ENCODE results near the gene COPS3. TPM values are rescaled to one million over a fixed set of nuclear protein-coding genes. Genes with fewer than 3 reads are reported as not detected.

COPS3 gene
- total RNA-seq, 3 donors from 2014 or later, result 35.9 to 60.5 (median 42.2) TPM

DNA sequence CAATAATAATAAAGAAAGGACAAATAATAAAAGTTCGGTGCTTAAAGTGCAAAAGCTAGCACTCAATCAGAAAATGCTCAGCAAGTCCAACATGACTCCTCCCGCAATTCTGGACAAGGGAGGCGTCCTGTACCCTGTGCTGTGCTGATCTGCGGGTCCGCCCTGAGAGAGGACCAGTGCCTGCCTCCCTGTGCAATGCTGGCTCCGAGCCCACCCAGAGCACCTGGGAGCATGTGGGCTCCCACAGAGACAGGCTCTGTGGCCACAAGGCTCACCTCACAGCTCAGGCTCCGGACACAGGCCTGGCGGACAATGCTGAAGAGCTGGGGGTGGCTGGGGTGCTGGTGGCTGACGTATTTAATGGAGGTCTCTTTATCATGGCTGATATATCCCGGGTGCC lies 55.1 kb downstream of the COPS3 start:
- intact Hi-C loops (cut with DNase I, micrococcal nuclease), result no loop called here
- H3K9me3 ChIP-seq, result no peaks in the 10 kb centered on the region
- DNase-seq, result peak in 1 of 3 donors; percentile 45
- H3K4me1 ChIP-seq (ENCODE audit: low read depth), result no peaks in the 10 kb centered on the region
- TF ChIP-seq, protein P1, sequence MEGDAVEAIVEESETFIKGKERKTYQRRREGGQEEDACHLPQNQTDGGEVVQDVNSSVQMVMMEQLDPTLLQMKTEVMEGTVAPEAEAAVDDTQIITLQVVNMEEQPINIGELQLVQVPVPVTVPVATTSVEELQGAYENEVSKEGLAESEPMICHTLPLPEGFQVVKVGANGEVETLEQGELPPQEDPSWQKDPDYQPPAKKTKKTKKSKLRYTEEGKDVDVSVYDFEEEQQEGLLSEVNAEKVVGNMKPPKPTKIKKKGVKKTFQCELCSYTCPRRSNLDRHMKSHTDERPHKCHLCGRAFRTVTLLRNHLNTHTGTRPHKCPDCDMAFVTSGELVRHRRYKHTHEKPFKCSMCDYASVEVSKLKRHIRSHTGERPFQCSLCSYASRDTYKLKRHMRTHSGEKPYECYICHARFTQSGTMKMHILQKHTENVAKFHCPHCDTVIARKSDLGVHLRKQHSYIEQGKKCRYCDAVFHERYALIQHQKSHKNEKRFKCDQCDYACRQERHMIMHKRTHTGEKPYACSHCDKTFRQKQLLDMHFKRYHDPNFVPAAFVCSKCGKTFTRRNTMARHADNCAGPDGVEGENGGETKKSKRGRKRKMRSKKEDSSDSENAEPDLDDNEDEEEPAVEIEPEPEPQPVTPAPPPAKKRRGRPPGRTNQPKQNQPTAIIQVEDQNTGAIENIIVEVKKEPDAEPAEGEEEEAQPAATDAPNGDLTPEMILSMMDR (IDR thresholded peaks at IDR 0.05), result no peak
- no peak for ATAC-seq
- no peak overlapping the region for H3K4me3 ChIP-seq
- H3K36me3 ChIP-seq (ENCODE audit: low read depth), result peaks cover 24% of the 10 kb centered on the region

DNA sequence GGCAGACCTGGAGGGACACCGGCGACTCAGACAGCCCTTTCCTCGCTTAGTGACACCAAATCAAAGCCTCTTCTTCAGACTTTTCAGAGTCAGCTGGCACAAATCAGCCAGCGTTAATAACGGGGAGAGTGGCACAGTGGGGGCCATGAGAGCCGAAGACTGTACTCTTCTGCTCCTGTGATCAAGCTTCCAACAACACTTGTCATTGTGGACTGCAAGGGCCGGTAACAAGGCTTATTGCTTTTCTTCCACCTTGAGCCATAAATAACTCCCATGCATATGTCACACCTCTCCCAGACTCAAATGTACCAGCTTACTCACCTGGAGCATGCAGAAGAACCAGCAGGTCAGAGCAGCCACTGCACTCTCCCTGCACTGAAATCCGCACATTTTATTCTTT lies 56.9 kb downstream of the COPS3 start:
- no peak for DNase-seq
- H3K4me1 ChIP-seq (ENCODE audit: low read depth), result no peaks in the 10 kb centered on the region
- TF ChIP-seq, protein P1 (IDR thresholded peaks at IDR 0.05), result no peak
- intact Hi-C loops (cut with DNase I, micrococcal nuclease), result no loop called here
- H3K9me3 ChIP-seq, result no peaks in the 10 kb centered on the region
- ATAC-seq, result no peak
- H3K4me3 ChIP-seq, result no peak overlapping the region
- peaks cover 29% of the 10 kb centered on the region for H3K36me3 ChIP-seq (ENCODE audit: low read depth)

DNA sequence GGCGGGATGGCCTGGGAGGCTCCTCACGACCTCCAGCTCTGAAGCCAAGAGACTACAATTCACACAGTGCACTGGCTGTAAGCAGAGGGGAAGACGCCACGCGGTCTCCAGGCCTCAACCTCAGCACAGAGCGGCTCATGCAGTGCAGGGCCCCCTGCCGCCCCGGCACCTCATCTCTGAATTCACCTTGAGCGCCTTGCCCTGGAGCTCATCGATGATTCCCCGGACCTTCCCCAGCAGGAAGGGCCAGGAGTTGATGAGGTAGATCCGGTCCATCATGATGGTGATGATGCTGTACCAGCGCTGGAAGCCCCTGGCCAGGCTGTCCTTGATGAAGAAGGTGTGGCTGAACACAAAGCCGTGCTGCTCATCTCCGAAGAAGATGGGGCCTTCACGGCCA lies 57.3 kb downstream of the COPS3 start:
- TF ChIP-seq, protein P1 (IDR thresholded peaks at IDR 0.05), result no peak
- intact Hi-C loops (cut with DNase I, micrococcal nuclease), result no loop called here
- DNase-seq (peak in 1 of 3 donors; percentile 27), ATAC-seq (no peak)
- peaks cover 33% of the 10 kb centered on the region for H3K36me3 ChIP-seq (ENCODE audit: low read depth)
- no peaks in the 10 kb centered on the region for H3K9me3 ChIP-seq
- H3K4me3 ChIP-seq, result no peak overlapping the region
- H3K4me1 ChIP-seq (ENCODE audit: low read depth), result no peaks in the 10 kb centered on the region

DNA sequence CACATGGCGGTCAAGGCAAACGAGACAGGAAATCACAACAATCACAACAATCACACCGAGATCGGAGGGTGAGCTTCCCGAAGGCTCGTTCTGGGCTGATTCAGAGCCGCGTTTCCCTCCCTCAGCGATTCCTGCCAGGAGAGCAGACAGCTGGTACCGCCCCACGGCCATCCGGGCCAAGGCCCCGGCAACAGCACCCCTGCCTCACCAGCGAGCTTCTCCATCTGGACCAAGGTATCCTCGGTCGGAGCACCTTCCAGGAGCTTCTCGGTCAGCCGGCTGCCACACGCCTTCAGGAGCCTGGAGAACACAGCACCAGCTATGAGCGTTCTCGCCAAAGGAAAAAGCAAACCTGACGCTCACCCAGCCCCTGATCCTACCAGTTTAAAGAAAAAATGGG lies 59.7 kb downstream of the COPS3 start:
- H3K9me3 ChIP-seq, result no peaks in the 10 kb centered on the region
- H3K4me3 ChIP-seq, result no peak overlapping the region
- intact Hi-C loops (cut with DNase I, micrococcal nuclease), result no loop called here
- DNase-seq (peak in 1 of 3 donors; percentile 24), ATAC-seq (no peak)
- H3K4me1 ChIP-seq (ENCODE audit: low read depth), result no peaks in the 10 kb centered on the region
- TF ChIP-seq, protein P1 (IDR thresholded peaks at IDR 0.05), result no peak
- H3K36me3 ChIP-seq (ENCODE audit: low read depth), result peaks cover 44% of the 10 kb centered on the region

DNA sequence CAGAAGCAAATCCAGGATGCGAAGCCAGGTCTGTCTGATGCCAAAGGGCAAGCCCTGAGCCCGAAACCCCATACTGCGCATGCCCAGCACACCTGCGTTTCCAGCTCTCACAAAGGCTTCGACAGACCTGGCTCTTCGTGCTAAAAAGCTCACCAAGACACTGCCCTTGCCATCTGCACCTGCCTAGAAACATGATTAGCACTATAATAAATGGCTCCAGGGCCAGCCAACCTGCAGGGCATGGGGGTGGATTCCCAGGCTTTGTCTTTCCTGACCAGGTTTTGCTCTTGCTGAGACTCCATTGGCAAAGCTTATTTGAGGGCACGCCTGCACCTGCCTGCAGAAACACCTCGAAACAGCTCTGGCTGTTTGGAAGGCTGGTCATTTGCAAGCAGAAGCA lies 60.5 kb downstream of the COPS3 start:
- Histone ChIP-seq H3K36me3 (ENCODE audit: low read depth) (peaks cover 38% of the 10 kb centered on the region), H3K4me3 (no peak overlapping the region), H3K9me3 (no peaks in the 10 kb centered on the region), H3K4me1 (ENCODE audit: low read depth) (no peaks in the 10 kb centered on the region)
- DNase-seq, result peak in 1 of 3 donors; percentile 19
- ATAC-seq, result no peak
- TF ChIP-seq, protein P1 (IDR thresholded peaks at IDR 0.05), result no peak
- intact Hi-C loops (cut with DNase I, micrococcal nuclease), result no loop called here

DNA sequence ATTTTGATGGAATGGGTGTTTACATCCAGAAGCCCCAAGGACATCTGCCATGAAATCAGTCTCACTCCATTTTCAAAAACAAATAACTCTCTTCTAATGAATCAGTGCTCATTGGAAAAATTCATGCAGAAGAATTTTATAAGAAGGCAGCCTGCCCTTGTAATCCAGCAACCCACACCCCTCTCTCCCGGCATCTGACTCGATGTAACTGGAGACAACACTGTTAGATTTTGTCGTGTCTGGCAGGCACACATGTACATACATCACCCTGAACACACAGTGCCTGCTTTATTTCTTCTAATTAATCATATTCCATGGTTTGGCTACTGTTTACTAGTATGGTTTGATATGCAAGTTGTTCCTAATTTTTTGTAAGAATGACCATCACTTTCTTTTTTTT lies 63.1 kb downstream of the COPS3 start:
- intact Hi-C loops (cut with DNase I, micrococcal nuclease), result no loop called here

More for the DNA sequence above, 63.1 kb downstream of the COPS3 start:
- ATAC-seq (no peak), DNase-seq (no peak)
- no peak overlapping the region for H3K4me3 ChIP-seq
- H3K4me1 ChIP-seq (ENCODE audit: low read depth), result no peaks in the 10 kb centered on the region
- TF ChIP-seq, protein P1 (IDR thresholded peaks at IDR 0.05), result no peak
- H3K36me3 ChIP-seq (ENCODE audit: low read depth), result peaks cover 30% of the 10 kb centered on the region
- H3K9me3 ChIP-seq, result no peaks in the 10 kb centered on the region

Measured in mucosa of descending colon (tissue), 3 donors.